Measurements from ENCODE around the gene PRDX1. TPM values are rescaled to one million over a fixed set of nuclear protein-coding genes. Genes with fewer than 3 reads are reported as not detected.
A peak's percentile ranks its signal among the peaks of the same experiment; 100 is the strongest.

Gene PRDX1
- total and polyA plus RNA-seq, 2 of the 4 experiments (the other 2 are of a cell fraction) = 612 to 883 TPM

- Histone ChIP-seq H3K14ac (replicated peaks; ENCODE audit: low read depth, low read length) (0 out of 2 replicates have a peak overlapping the region, but pooled peaks have one; percentile 73), H4K91ac (ENCODE audit: insufficient read depth, low read depth, low read length) (no peak overlapping the region), H2BK5ac (ENCODE audit: low read depth, low read length, poor library complexity, severe bottlenecking) (no peak overlapping the region), H3K4me3 (ENCODE audit: insufficient read depth, low read depth, low read length) (peak overlapping the region; percentile 63), H4K20me1 (ENCODE audit: insufficient read depth, low read length) (no peaks in the 10 kb centered on the region), H3K4me1 (ENCODE audit: control insufficient read depth, insufficient read depth, low read length) (no peaks in the 10 kb centered on the region), H3K23ac (ENCODE audit: low read depth, low read length) (peak overlapping the region; percentile 76), H3K27ac (ENCODE audit: insufficient read depth, low read length) (peak overlapping the region; percentile 8), H3K36me3 (ENCODE audit: control insufficient read depth, insufficient read depth, low read length) (no peaks in the 10 kb centered on the region), H3K4me2 (ENCODE audit: low read depth, low read length) (peak overlapping the region; percentile 90), H3K4ac (ENCODE audit: low read depth, low read length) (no peak overlapping the region), H2BK20ac (ENCODE audit: low read depth, low read length) (no peak overlapping the region), H3K18ac (ENCODE audit: low read depth, low read length) (no peak overlapping the region), H3K27me3 (ENCODE audit: control insufficient read depth, insufficient read depth, low read length) (no peaks in the 10 kb centered on the region), H2BK120ac (ENCODE audit: low read depth, low read length) (no peak overlapping the region), H3K9me3 (ENCODE audit: control insufficient read depth, insufficient read depth, low read length) (no peaks in the 10 kb centered on the region), H4K8ac (ENCODE audit: low read depth in 2 of 2, low read length in 2 of 2) (no peak overlapping the region), H3K9ac (ENCODE audit: low read depth, low read length) (peak overlapping the region; percentile 63), H2BK15ac (ENCODE audit: low read depth, low read length) (no peak overlapping the region), H2AK9ac (replicated peaks; ENCODE audit: low read depth, low read length, poor library complexity) (no peak overlapping the region), H3K56ac (ENCODE audit: extremely low read depth, insufficient read depth, low read length) (no peak overlapping the region), H2AFZ (replicated peaks; ENCODE audit: low read length, poor library complexity) (peak overlapping the region; percentile 85), H3K9me1 (ENCODE audit: insufficient read depth, low read length) (no peaks in the 10 kb centered on the region), H3K79me1 (ENCODE audit: low read depth in 1 of 2, low read length in 2 of 2) (no peaks in the 10 kb centered on the region), H2AK5ac (ENCODE audit: low read depth, low read length) (no peak overlapping the region), H4K5ac (ENCODE audit: low read depth, low read length) (no peak overlapping the region)
- DNase-seq = peak; percentile 21
- ChIA-PET CTCF (interaction anchor here (0.7 to 4.5 kb wide), 2 partner anchors 130 to 199 kb away, joined by 4 to 95 read pairs; no protein-coding TSS in a partner anchor), POLR2A (ENCODE audit: unreplicated experiment) (no interaction called here)
- ATAC-seq (ENCODE audit: low read depth) = peak; percentile 7
- intact Hi-C loops (cut with micrococcal nuclease) = loop anchor here (2.0 kb wide), 3 partner anchors 81 to 475 kb away; no protein-coding TSS in a partner anchor
- 4% methylated on average over 13 of the region's 17 CpGs; no CpG with 5 or more reads in 1 of the 2 experiments for WGBS, 2 experiments (ENCODE audit: extremely low coverage in 2 of 2, insufficient read length in 1 of 2)
- no peak for TF ChIP-seq MAFK (IDR thresholded peaks at IDR 0.05; ENCODE audit: low read depth, low read length)
- TF ChIP-seq USF2 (IDR thresholded peaks at IDR 0.05; ENCODE audit: low read depth, low read length) = no peak
- no peak for TF ChIP-seq MAZ (IDR thresholded peaks at IDR 0.05; ENCODE audit: borderline replicate concordance, low read depth, low read length)
- no peak for TF ChIP-seq NFE2L2 (IDR thresholded peaks at IDR 0.05; ENCODE audit: low read depth, low read length)
- no peak for TF ChIP-seq SMC3 (IDR thresholded peaks at IDR 0.05; ENCODE audit: low read depth, low read length)
- no peak for TF ChIP-seq CTCF (conservative IDR thresholded peaks at IDR 0.05; ENCODE audit: low read depth, low read length)
- no peak for TF ChIP-seq RFX5 (IDR thresholded peaks at IDR 0.05; ENCODE audit: low read depth, low read length)
- TF ChIP-seq RCOR1 (IDR thresholded peaks at IDR 0.05; ENCODE audit: insufficient replicate concordance, low read length) = no peak
- no peak for TF ChIP-seq RAD21 (IDR thresholded peaks at IDR 0.05; ENCODE audit: low read length)
- no peak for TF ChIP-seq MXI1 (IDR thresholded peaks at IDR 0.05; ENCODE audit: borderline replicate concordance, low read depth, low read length)
- no peak for TF ChIP-seq POLR2A (IDR thresholded peaks at IDR 0.05; ENCODE audit: low read depth, low read length)
- no peak for TF ChIP-seq CHD1 (IDR thresholded peaks at IDR 0.05; ENCODE audit: low read depth, low read length)
- no peak for TF ChIP-seq ELK1 (IDR thresholded peaks at IDR 0.05; ENCODE audit: borderline replicate concordance, low read depth, low read length)
- no peak for TF ChIP-seq FOS (IDR thresholded peaks at IDR 0.05; ENCODE audit: low read depth, low read length)
- no peak for TF ChIP-seq BHLHE40 (IDR thresholded peaks at IDR 0.05; ENCODE audit: low read depth, low read length)
- no peak for TF ChIP-seq CEBPB (IDR thresholded peaks at IDR 0.05; ENCODE audit: low read depth, low read length)
- in situ Hi-C loops (cut with MboI; ENCODE audit: low sequenced_read_pairs) = loop anchor here (5.0 kb wide), 2 partner anchors 143 to 478 kb away; partner anchors contain the start of genes HECTD3 and UROD
- no TSS peak for BruUV-seq (replicated peaks)
- dilution Hi-C loops (cut with HindIII; ENCODE audit: low sequenced_read_pairs, unreplicated experiment) = no loop called here
These were observed 31.5 kb downstream of the PRDX1 start for GRCh38 chr1:45490121-45490625.

Data from IMR-90 (cell line).